AG09309 (cell line): ENCODE measurements around the gene PER3.

Experiments used
- DNase-seq: peaks from one replicate; pipeline ENCODE4 v3.0.0-alpha.2; 2010; ENCODE audit warnings: low read depth
- H3K4me3 ChIP-seq: 2 replicates; pipeline ENCODE4 v1.5.1; 2011; ENCODE audit warnings: mild to moderate bottlenecking, low read depth, low read length, moderate library complexity; ENCODE audit not compliant: control insufficient read depth
- CTCF ChIP-seq: IDR thresholded peaks from 2 replicates; pipeline ENCODE4 v1.5.1; 2011; ENCODE audit warnings: mild to moderate bottlenecking, low read depth, low read length, inconsistent platforms; ENCODE audit not compliant: insufficient read depth, control insufficient read depth; ENCODE audit errors: missing control alignments

The PER3 gene

GRCh38 chr1:7808253-7808844 lies 24.3 kb downstream of the PER3 start:
- DNase-seq: peak; percentile 11
- H3K4me3 ChIP-seq: no peak overlapping the region
- peak; percentile 47 for TF ChIP-seq CTCF

GRCh38 chr1:7809742-7810141 lies 25.7 kb downstream of the PER3 start:
- no peak overlapping the region for H3K4me3 ChIP-seq
- DNase-seq: no peak

GRCh38 chr1:7810395-7810794 lies 26.3 kb downstream of the PER3 start:
- no peak for TF ChIP-seq CTCF
- H3K4me3 ChIP-seq: no peak overlapping the region
- peak; percentile 35 for DNase-seq

More at GRCh38 chr1:7809742-7810141, 25.7 kb downstream of the PER3 start:
- TF ChIP-seq CTCF: no peak

- H3K4me3 ChIP-seq: no peak overlapping the region
- DNase-seq: no peak
- TF ChIP-seq CTCF: no peak
These were observed 27.4 kb downstream of the PER3 start for GRCh38 chr1:7811476-7811875.

GRCh38 chr1:7813677-7814373 lies 29.7 kb downstream of the PER3 start:
- H3K4me3 ChIP-seq: no peak overlapping the region
- no peak for TF ChIP-seq CTCF
- no peak for DNase-seq

GRCh38 chr1:7821282-7821681 lies 37.2 kb downstream of the PER3 start:
- H3K4me3 ChIP-seq: no peak overlapping the region
- TF ChIP-seq CTCF: no peak
- DNase-seq: no peak
